Lower lobe of right lung (tissue), 2 donors: Measurements from ENCODE around the gene ASCL4. TPM values are rescaled to one million over a fixed set of nuclear protein-coding genes. Genes with fewer than 3 reads are reported as not detected.

Experiments
- ATAC-seq, 2 donors: fragments of 200-7000 bp; cut with Tn5 transposase; one replicate each; pipeline ENCODE4 v1.9.1; 2020 to 2022; ENCODE audit warnings: mild to moderate bottlenecking in 2 of 2, moderate library complexity in 2 of 2
- DNase-seq: peaks from one replicate; pipeline ENCODE4 v3.0.0-alpha.2; 2020
- H3K27ac ChIP-seq: fragments of 200-600 bp; one replicate; pipeline ENCODE4 v1.8.0; 2022
- H3K27me3 ChIP-seq: fragments of 200-600 bp; one replicate; pipeline ENCODE4 v1.8.0; 2022; ENCODE audit warnings: low read depth
- H3K36me3 ChIP-seq: fragments of 200-600 bp; one replicate; pipeline ENCODE4 v1.8.0; 2022; ENCODE audit warnings: mild to moderate bottlenecking
- H3K4me1 ChIP-seq: fragments of 200-600 bp; one replicate; pipeline ENCODE4 v1.8.0; 2022
- H3K4me3 ChIP-seq: fragments of 200-600 bp; one replicate; pipeline ENCODE4 v1.8.0; 2022; ENCODE audit warnings: mild to moderate bottlenecking
- H3K9me3 ChIP-seq: fragments of 200-600 bp; one replicate; pipeline ENCODE4 v1.8.0; 2022
- CTCF ChIP-seq: fragments of 200-600 bp; IDR thresholded peaks from one replicate; pipeline ENCODE4 v1.8.0; 2022; ENCODE audit warnings: antibody characterized with exemption, mild to moderate bottlenecking
- intact Hi-C: fragments of 100-400 bp; cut with DNase I; formaldehyde crosslinking; loops from one replicate; pipeline ENCODE4 v1.11.0; 2022
- total RNA-seq: library from RNA; stranded (reverse); fragmentation: NEBNext Ultra II Directional; extraction: Animal tissue kit (Norgen Biotek cat#: 25700); gene quantifications from one replicate; pipeline ENCODE4 v1.2.1, GENCODE V29; 2021
- donor health status: DM: no; HTN: yes; CAD: no; lungs with severe emphysema.

ASCL4 gene
- total RNA-seq, 1 donor from 2014 or later = not detected

DNA sequence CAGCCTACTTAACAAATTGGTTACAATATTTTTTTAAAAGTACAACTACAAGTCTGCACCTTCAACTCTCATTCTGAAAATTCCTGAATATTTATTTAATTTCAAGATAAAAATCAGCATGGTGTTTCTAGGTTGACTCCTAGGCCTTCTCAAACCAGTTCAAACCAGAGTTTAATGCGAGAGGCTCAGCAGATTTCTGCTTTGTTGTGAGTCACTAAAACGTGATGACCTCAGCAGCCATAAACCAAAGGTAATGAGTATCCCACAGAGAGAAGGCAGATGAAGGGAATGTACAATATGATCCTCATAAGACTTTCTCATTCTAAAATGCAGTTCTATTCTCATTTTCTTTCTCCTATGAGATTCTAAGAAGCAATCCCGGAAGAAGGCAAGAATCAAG lies 15.1 kb upstream of the ASCL4 start:
- H3K27me3 ChIP-seq = no peaks in the 10 kb centered on the region
- no peak for TF ChIP-seq CTCF
- DNase-seq (no peak), ATAC-seq (no peak)
- H3K36me3 ChIP-seq = peaks cover 34% of the 10 kb centered on the region
- H3K4me3 ChIP-seq = peak overlapping the region; percentile 90
- H3K4me1 ChIP-seq = peaks cover 38% of the 10 kb centered on the region
- no peaks in the 10 kb centered on the region for H3K9me3 ChIP-seq
- intact Hi-C loops = no loop called here
- no peak overlapping the region for H3K27ac ChIP-seq

DNA sequence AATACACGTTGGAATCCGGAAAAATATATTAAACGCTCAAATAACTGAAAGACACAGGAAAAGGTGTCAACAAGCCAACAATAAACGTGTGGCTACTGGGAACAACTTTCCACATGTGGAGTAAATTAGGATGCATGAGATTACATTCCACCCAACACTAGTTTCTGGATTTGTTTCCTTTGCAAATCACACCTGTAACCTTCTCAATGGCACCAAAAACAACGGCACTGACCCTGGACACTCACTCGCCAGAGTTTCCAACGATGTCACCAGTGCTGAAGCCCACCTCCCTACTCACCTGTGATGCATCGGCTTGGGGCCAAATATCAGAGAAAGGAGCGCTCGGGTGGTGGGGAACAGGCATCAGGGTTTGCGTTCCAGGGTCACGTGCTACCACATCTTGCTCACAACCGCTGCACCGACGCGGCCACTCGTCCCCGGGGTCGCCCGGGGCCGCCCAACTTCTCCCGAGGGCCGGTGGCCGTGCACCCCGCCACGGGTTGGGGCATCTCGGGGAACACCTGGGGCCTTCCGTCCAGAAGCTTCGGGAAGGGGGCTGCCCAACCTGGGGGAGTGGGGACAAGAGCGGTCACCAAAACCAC lies 14.2 kb upstream of the ASCL4 start:
- H3K36me3 ChIP-seq = peaks cover 25% of the 10 kb centered on the region
- DNase-seq = peak; percentile 58
- intact Hi-C loops = no loop called here
- H3K4me1 ChIP-seq = peaks cover 38% of the 10 kb centered on the region
- H3K27me3 ChIP-seq = no peaks in the 10 kb centered on the region
- ATAC-seq = peak; percentile 1 to 4
- H3K4me3 ChIP-seq = peak overlapping the region; percentile 90
- no peak for TF ChIP-seq CTCF
- H3K9me3 ChIP-seq = no peaks in the 10 kb centered on the region
- peak overlapping the region; percentile 82 for H3K27ac ChIP-seq

GRCh38 chr12:107760809-107761501 lies 13.5 kb upstream of the ASCL4 start, which contains the start of gene PRDM4:
Gene PRDM4 (minus strand): TSS chr12:107761137. CDS start chr12:107760515, 622 bp downstream.
- peak; percentile 51 for TF ChIP-seq CTCF
- peak; percentile 96 for DNase-seq
- H3K4me1 ChIP-seq = peaks cover 38% of the 10 kb centered on the region
- H3K27me3 ChIP-seq = no peaks in the 10 kb centered on the region
- peak within 1 kb of the TSS; percentile 90 for H3K4me3 ChIP-seq
- no peaks in the 10 kb centered on the region for H3K9me3 ChIP-seq
- intact Hi-C loops = no loop called here
- peak within 1 kb of the TSS; percentile 82 for H3K27ac ChIP-seq
- peak; percentile 99 for ATAC-seq
- peaks cover 19% of the 10 kb centered on the region for H3K36me3 ChIP-seq

- Histone ChIP-seq H3K9me3 (no peaks in the 10 kb centered on the region), H3K4me3 (peak overlapping the region; percentile 90), H3K27me3 (no peaks in the 10 kb centered on the region), H3K4me1 (peaks cover 38% of the 10 kb centered on the region), H3K27ac (peak overlapping the region; percentile 82), H3K36me3 (peaks cover 13% of the 10 kb centered on the region)
- no peak for DNase-seq
- intact Hi-C loops = no loop called here
- TF ChIP-seq CTCF = no peak
- peak; percentile 1 to 8 for ATAC-seq
These were observed 13.0 kb upstream of the ASCL4 start for GRCh38 chr12:107761502-107761904.

DNA sequence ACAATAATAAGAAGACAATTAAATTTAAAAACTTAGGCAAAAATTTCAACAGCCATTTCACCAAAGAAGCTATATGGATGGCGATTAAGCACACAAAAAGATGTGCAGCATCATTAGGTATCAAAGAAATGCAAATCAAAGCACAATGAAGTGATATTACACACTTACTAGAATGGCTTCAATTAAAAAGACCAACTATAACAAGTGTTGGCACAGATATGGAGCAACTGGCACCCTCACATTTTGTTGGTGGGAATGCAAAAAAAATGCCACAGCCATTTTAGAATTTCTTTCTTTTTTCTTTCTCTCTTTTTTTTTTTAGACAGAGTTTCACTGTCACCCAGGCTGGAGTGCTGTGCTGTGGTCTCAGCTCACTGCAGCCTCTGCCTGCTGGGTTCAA lies 11.6 kb upstream of the ASCL4 start:
- Histone ChIP-seq H3K4me3 (no peak overlapping the region), H3K4me1 (peaks cover 30% of the 10 kb centered on the region), H3K27ac (no peak overlapping the region), H3K27me3 (no peaks in the 10 kb centered on the region), H3K9me3 (no peaks in the 10 kb centered on the region), H3K36me3 (no peaks in the 10 kb centered on the region)
- no peak for TF ChIP-seq CTCF
- DNase-seq = no peak
- no peak for ATAC-seq
- intact Hi-C loops = no loop called here
